ENCODE results near the gene CFAP57.

CFAP57 gene

DNA sequence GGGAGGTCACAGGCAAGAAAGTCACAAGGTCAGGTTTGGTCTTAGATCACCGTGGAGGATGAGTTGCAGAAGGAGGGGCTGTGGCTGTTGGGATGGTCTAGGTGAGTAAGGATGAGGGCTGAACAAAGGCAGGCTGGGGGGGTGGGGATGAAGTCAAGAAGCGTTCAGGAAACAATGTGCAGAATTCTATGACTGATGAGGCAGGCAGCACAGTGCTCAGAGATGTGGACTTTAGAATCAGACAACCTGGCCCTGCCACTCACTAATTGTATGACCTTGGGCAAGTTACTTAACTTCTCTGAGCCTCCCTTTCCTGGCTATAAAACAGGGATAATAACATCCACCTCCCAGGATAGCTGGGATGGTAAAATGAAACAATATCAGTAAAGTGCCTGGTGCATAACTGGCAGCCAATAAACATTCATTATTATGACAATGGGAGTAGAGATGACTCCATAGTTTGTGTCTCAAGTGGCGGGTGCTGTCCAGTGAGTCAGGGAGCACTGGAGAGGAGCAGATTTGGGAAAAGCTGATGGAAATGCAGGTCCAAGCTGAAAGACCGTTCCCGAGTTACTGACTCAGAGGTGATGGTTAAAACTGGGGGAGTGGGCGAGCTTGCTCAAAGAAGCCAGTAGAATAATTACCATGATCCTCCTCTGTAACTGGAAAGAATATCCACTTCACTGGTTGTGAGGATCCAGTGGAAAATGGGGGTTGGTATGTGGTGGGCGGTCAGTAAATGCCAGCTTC, 130.8 kb downstream of the CFAP57 start:
- DNase-seq = no peak

DNA sequence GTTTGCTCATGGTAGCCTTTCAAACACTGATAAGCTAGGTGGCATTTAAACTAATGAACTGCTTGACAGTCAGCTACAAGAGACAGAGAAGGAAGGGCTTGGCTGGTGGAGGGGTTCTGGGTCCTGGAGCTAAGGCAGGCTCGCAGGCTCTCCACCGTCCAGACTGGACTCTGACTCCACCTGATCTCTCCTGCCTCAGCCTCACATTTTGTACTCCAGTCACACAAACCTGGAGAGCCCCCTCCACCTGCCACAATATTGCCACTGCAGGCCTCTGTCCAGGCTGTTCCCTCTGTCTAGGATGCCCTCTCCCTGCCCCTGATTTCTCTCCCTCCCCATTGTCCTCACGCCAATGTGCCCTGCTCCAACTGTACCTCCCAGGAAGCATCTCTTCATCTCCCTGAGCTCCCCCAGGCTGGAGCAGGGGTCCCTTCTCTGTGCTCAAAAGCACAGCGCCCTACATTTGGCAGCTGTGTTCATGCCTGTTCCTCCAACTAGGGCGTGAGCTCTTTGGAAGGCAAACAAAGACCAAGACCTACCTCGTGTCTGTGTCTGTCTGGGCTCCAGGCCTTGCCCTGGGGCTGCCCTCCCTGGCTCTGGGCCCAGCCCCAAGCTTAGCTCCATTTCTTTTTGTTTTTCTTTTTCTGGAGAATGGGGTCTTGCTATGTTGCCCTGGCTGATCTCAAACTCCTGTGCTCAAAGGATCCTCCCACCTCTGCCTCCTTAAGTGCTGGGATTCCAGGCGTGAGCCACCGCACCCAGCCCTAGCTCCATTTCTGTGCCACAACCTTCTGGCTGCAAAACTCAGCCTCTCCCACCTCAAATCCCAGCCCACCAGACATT, 131.6 kb downstream of the CFAP57 start:
- DNase-seq = no peak

All from cerebellar nuclear complex (tissue), 1 donor.